ENCODE results near the gene RAB11B.
"Not testable (repeated sequence)": the region's sequence is repeated elsewhere in the genome, so short reads cannot be mapped to it uniquely, and the experiment has no call there.

Gene RAB11B

GRCh38 chr19:8389891-8390616 is at the start of gene RAB11B:
Gene RAB11B (plus strand): TSS chr19:8390360. CDS start chr19:8390417, 57 bp downstream.
- Histone ChIP-seq H3K36me3 (ENCODE audit: control insufficient read depth in 5 of 5, insufficient read depth in 5 of 5, low read length in 5 of 5) (no peaks in the 10 kb centered on the region), H3K27ac (ENCODE audit: low read depth, low read length) (peak within 1 kb of the TSS; percentile 94), H3K27me3 (ENCODE audit: control insufficient read depth in 5 of 5, insufficient read depth in 4 of 5, low read length in 5 of 5) (no peaks in the 10 kb centered on the region), H3K4me1 (ENCODE audit: control insufficient read depth in 5 of 5, insufficient read depth in 5 of 5, low read length in 5 of 5) (peaks cover 11 to 50% (median 49%) of the 10 kb centered on the region in 5 donors), H3K4me3 (ENCODE audit: low read depth in 1 of 5, low read length in 5 of 5) (peak within 1 kb of the TSS; percentile 76 to 85 (median 82)), H3K9ac (ENCODE audit: low read length in 5 of 5) (peak within 1 kb of the TSS in 4 of 5 donors; percentile 71 to 100 (median 83)), H3K9me3 (ENCODE audit: control insufficient read depth in 5 of 5, low read length in 5 of 5) (peaks cover 0 to 4% (median 0%) of the 10 kb centered on the region in 5 donors)

GRCh38 chr19:8341504-8341903 is 48.7 kb upstream of the RAB11B start:
- Histone ChIP-seq H3K9ac (ENCODE audit: low read length in 5 of 5) (peak overlapping the region in 2 of 5 donors; percentile 66 to 92), H3K27ac (ENCODE audit: low read depth, low read length) (peak overlapping the region; percentile 89), H3K4me3 (ENCODE audit: low read depth in 1 of 5, low read length in 5 of 5) (peak overlapping the region in 3 of 5 donors; percentile 68 to 77 (median 76)), H3K4me1 (ENCODE audit: control insufficient read depth in 5 of 5, insufficient read depth in 5 of 5, low read length in 5 of 5) (peaks cover 2 to 52% (median 26%) of the 10 kb centered on the region in 5 donors)
- not testable (repeated sequence) for H3K36me3 ChIP-seq (ENCODE audit: control insufficient read depth in 5 of 5, insufficient read depth in 5 of 5, low read length in 5 of 5); H3K27me3 ChIP-seq (ENCODE audit: control insufficient read depth in 5 of 5, insufficient read depth in 4 of 5, low read length in 5 of 5); H3K9me3 ChIP-seq (ENCODE audit: control insufficient read depth in 5 of 5, low read length in 5 of 5)

- Histone ChIP-seq H3K36me3 (ENCODE audit: control insufficient read depth in 5 of 5, insufficient read depth in 5 of 5, low read length in 5 of 5) (no peaks in the 10 kb centered on the region), H3K4me1 (ENCODE audit: control insufficient read depth in 5 of 5, insufficient read depth in 5 of 5, low read length in 5 of 5) (peaks cover 2 to 48% (median 26%) of the 10 kb centered on the region in 5 donors), H3K4me3 (ENCODE audit: low read depth in 1 of 5, low read length in 5 of 5) (peak overlapping the region in 4 of 5 donors; percentile 24 to 77 (median 72)), H3K27ac (ENCODE audit: low read depth, low read length) (peak overlapping the region; percentile 89), H3K9me3 (ENCODE audit: control insufficient read depth in 5 of 5, low read length in 5 of 5) (no peaks in the 10 kb centered on the region), H3K27me3 (ENCODE audit: control insufficient read depth in 5 of 5, insufficient read depth in 4 of 5, low read length in 5 of 5) (no peaks in the 10 kb centered on the region), H3K9ac (ENCODE audit: low read length in 5 of 5) (peak overlapping the region in 3 of 5 donors; percentile 61 to 92 (median 66))
Measured at GRCh38 chr19:8342316-8342683, 47.9 kb upstream of the RAB11B start.

DNA sequence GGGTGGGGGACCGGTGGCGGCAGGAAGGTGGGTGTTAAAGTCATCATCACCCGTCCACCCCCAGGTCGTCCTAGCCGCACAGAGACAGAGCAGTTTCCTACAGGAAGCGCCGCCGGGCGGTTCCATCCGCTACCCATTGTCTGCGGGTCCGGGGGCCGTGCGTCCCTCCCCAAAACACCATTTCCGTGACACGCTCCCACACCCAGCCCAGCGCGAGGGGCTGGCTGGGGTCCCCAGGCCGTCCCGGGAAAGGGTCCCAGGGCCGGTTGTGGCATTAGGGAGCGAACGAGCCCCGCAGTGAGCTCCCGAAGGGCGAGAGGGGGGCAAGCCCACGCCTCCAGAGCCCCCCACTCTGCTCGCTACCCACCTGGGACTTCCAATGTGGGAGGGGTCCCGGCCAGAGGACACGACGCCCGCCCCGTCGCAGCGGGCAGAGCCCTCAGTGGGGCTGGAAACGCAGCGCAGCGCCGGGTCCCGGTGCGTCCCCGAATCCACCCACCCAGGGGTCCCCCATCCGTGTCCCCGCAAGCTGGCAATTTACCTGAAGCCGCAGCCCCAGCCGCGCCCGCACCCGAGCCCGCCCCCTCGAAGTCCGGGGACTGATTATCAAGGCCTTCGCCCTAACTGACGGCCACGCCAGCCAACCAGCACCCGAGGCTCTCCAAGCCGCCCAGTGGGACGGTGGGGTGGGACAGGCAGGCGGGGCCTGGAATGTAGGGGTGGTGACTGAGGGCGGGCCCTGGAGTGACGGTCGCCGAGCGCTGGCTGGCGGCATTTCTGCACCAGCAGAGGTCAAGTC is 47.3 kb upstream of the RAB11B start, which contains the start of gene KANK3:
Gene KANK3, minus strand, starts transcription at position 579 of the 799 bp plus-strand sequence. CDS start 5,434 bp downstream, outside the sequence.
- peak within 1 kb of the TSS in 4 of 5 donors; percentile 38 to 92 (median 80) for H3K9ac ChIP-seq (ENCODE audit: low read length in 5 of 5)
- H3K4me3 ChIP-seq (ENCODE audit: low read depth in 1 of 5, low read length in 5 of 5), result peak within 1 kb of the TSS; percentile 29 to 77 (median 72)
- H3K9me3 ChIP-seq (ENCODE audit: control insufficient read depth in 5 of 5, low read length in 5 of 5), result no peaks in the 10 kb centered on the region
- H3K4me1 ChIP-seq (ENCODE audit: control insufficient read depth in 5 of 5, insufficient read depth in 5 of 5, low read length in 5 of 5), result peaks cover 2 to 48% (median 32%) of the 10 kb centered on the region in 5 donors
- H3K27ac ChIP-seq (ENCODE audit: low read depth, low read length), result peak within 1 kb of the TSS; percentile 89
- H3K36me3 ChIP-seq (ENCODE audit: control insufficient read depth in 5 of 5, insufficient read depth in 5 of 5, low read length in 5 of 5), result no peaks in the 10 kb centered on the region
- no peaks in the 10 kb centered on the region for H3K27me3 ChIP-seq (ENCODE audit: control insufficient read depth in 5 of 5, insufficient read depth in 4 of 5, low read length in 5 of 5)

DNA sequence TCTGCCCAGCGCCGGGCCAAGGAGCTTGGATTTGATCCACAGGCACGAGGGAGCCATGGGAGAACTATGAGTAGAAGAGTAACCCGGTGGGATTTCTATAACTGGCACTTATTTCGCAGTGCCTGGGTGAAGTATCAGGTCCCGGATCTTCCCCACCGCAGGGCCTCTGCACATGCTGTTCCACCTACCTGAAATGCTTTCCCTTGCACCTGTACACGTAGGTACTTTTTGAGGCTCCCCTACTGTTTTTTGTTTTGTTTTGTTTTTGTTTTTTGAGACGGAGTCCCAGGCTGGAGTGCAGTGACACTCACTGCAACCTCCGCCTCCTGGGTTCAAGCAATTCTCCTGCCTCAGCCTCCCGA is 46.7 kb upstream of the RAB11B start:
- no peaks in the 10 kb centered on the region for H3K9me3 ChIP-seq (ENCODE audit: control insufficient read depth in 5 of 5, low read length in 5 of 5)
- H3K4me3 ChIP-seq (ENCODE audit: low read depth in 1 of 5, low read length in 5 of 5), result peak overlapping the region; percentile 22 to 77 (median 32)
- H3K27me3 ChIP-seq (ENCODE audit: control insufficient read depth in 5 of 5, insufficient read depth in 4 of 5, low read length in 5 of 5), result no peaks in the 10 kb centered on the region
- no peak overlapping the region for H3K27ac ChIP-seq (ENCODE audit: low read depth, low read length)
- H3K36me3 ChIP-seq (ENCODE audit: control insufficient read depth in 5 of 5, insufficient read depth in 5 of 5, low read length in 5 of 5), result no peaks in the 10 kb centered on the region
- no peak overlapping the region for H3K9ac ChIP-seq (ENCODE audit: low read length in 5 of 5)
- H3K4me1 ChIP-seq (ENCODE audit: control insufficient read depth in 5 of 5, insufficient read depth in 5 of 5, low read length in 5 of 5), result peaks cover 2 to 43% (median 34%) of the 10 kb centered on the region in 5 donors

DNA sequence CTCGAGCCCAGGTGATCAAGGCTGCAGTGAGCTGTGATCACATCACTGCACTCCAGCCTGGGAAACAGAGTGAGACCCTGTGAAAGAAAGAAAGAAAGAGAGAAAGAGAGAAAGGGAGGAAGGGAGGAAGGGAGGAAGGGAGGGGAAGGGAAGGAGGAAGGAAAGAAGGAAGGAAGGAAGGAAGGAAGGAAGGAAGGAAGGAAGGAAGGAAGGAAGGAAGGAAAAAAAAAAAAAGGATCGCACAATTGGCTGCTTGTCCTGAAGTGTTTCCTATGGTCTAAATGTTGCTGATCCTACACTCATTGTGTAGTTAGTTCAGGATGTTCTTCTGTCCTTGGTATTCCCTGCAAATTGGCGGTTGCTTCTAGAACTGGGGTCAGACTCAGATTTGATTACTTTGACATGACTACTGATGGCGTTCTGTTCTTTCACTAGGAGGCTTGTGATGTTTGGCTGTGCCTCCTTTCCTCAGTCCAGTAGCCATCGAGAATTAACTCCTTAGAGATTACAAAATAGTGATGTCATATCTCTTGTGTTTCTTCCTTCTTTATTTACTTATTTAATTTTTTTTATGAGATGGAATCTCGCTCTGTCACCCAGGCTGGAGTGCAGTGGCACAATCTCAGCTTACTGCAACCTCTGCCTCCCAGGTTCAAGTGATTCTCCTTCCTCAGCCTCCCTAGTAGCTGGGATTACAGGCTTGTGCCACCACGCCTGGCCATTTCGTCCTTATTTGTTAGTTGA is 40.4 kb upstream of the RAB11B start:
- H3K9me3 ChIP-seq (ENCODE audit: control insufficient read depth in 5 of 5, low read length in 5 of 5); H3K9ac ChIP-seq (ENCODE audit: low read length in 5 of 5); H3K36me3 ChIP-seq (ENCODE audit: control insufficient read depth in 5 of 5, insufficient read depth in 5 of 5, low read length in 5 of 5): not testable (repeated sequence)

GRCh38 chr19:8352134-8352827 is 37.9 kb upstream of the RAB11B start:
- Histone ChIP-seq H3K27ac (ENCODE audit: low read depth, low read length) (peak overlapping the region; percentile 29), H3K9me3 (ENCODE audit: control insufficient read depth in 5 of 5, low read length in 5 of 5) (peaks cover 0 to 5% (median 0%) of the 10 kb centered on the region in 5 donors), H3K27me3 (ENCODE audit: control insufficient read depth in 5 of 5, insufficient read depth in 4 of 5, low read length in 5 of 5) (no peaks in the 10 kb centered on the region), H3K4me3 (ENCODE audit: low read depth in 1 of 5, low read length in 5 of 5) (no peak overlapping the region), H3K36me3 (ENCODE audit: control insufficient read depth in 5 of 5, insufficient read depth in 5 of 5, low read length in 5 of 5) (no peaks in the 10 kb centered on the region), H3K4me1 (ENCODE audit: control insufficient read depth in 5 of 5, insufficient read depth in 5 of 5, low read length in 5 of 5) (peaks cover 2 to 48% (median 32%) of the 10 kb centered on the region in 5 donors), H3K9ac (ENCODE audit: low read length in 5 of 5) (peak overlapping the region in 1 of 5 donors; percentile 18)

More for the DNA sequence above, 40.4 kb upstream of the RAB11B start:
- H3K4me1 ChIP-seq (ENCODE audit: control insufficient read depth in 5 of 5, insufficient read depth in 5 of 5, low read length in 5 of 5), result peaks cover 0 to 36% (median 26%) of the 10 kb centered on the region in 5 donors
- H3K27ac ChIP-seq (ENCODE audit: low read depth, low read length); H3K27me3 ChIP-seq (ENCODE audit: control insufficient read depth in 5 of 5, insufficient read depth in 4 of 5, low read length in 5 of 5); H3K4me3 ChIP-seq (ENCODE audit: low read depth in 1 of 5, low read length in 5 of 5): not testable (repeated sequence)

GRCh38 chr19:8352845-8353244 is 37.3 kb upstream of the RAB11B start:
- not testable (repeated sequence) for H3K9ac ChIP-seq (ENCODE audit: low read length in 5 of 5); H3K27me3 ChIP-seq (ENCODE audit: control insufficient read depth in 5 of 5, insufficient read depth in 4 of 5, low read length in 5 of 5); H3K36me3 ChIP-seq (ENCODE audit: control insufficient read depth in 5 of 5, insufficient read depth in 5 of 5, low read length in 5 of 5); H3K4me3 ChIP-seq (ENCODE audit: low read depth in 1 of 5, low read length in 5 of 5); H3K9me3 ChIP-seq (ENCODE audit: control insufficient read depth in 5 of 5, low read length in 5 of 5)
- Histone ChIP-seq H3K4me1 (ENCODE audit: control insufficient read depth in 5 of 5, insufficient read depth in 5 of 5, low read length in 5 of 5) (peaks cover 2 to 44% (median 28%) of the 10 kb centered on the region in 5 donors), H3K27ac (ENCODE audit: low read depth, low read length) (peak overlapping the region; percentile 29)

- H3K4me3 ChIP-seq (ENCODE audit: low read depth in 1 of 5, low read length in 5 of 5), result no peak overlapping the region
- no peaks in the 10 kb centered on the region for H3K27me3 ChIP-seq (ENCODE audit: control insufficient read depth in 5 of 5, insufficient read depth in 4 of 5, low read length in 5 of 5)
- H3K36me3 ChIP-seq (ENCODE audit: control insufficient read depth in 5 of 5, insufficient read depth in 5 of 5, low read length in 5 of 5), result no peaks in the 10 kb centered on the region
- no peak overlapping the region for H3K9ac ChIP-seq (ENCODE audit: low read length in 5 of 5)
- H3K4me1 ChIP-seq (ENCODE audit: control insufficient read depth in 5 of 5, insufficient read depth in 5 of 5, low read length in 5 of 5), result peaks cover 2 to 33% (median 21%) of the 10 kb centered on the region in 5 donors
- peak overlapping the region; percentile 51 for H3K27ac ChIP-seq (ENCODE audit: low read depth, low read length)
- H3K9me3 ChIP-seq (ENCODE audit: control insufficient read depth in 5 of 5, low read length in 5 of 5), result peaks cover 0 to 5% (median 0%) of the 10 kb centered on the region in 5 donors
Measured at GRCh38 chr19:8355631-8356402, 34.3 kb upstream of the RAB11B start.
